Mesendoderm (in vitro differentiated cells): Measurements from ENCODE around the gene FIBCD1.

Experiments
- DNase-seq: peaks from one replicate; pipeline ENCODE4 v3.0.0; 2013
- H2AK5ac ChIP-seq: 2 replicates; pipeline ENCODE4 v1.6.1; 2013; ENCODE audit warnings: low read length, inconsistent platforms
- H2BK120ac ChIP-seq: 2 replicates; pipeline ENCODE4 v1.6.1; 2013; ENCODE audit warnings: low read depth, mild to moderate bottlenecking, low read length, moderate library complexity, mixed read lengths
- H2BK15ac ChIP-seq: replicated peaks from 2 replicates; pipeline ENCODE4 v1.6.1; 2013; ENCODE audit warnings: low read depth, mild to moderate bottlenecking, moderate library complexity
- H2BK5ac ChIP-seq: 2 replicates; pipeline ENCODE4 v1.6.1; 2013; ENCODE audit warnings: low read length, inconsistent platforms
- H3K18ac ChIP-seq: 2 replicates; pipeline ENCODE4 v1.6.1; 2013; ENCODE audit warnings: mild to moderate bottlenecking, low read length, mixed read lengths
- H3K23ac ChIP-seq: one replicate; pipeline ENCODE4 v1.6.1; 2013; ENCODE audit warnings: low read length
- H3K27ac ChIP-seq: 2 replicates; pipeline ENCODE4 v1.5.1; 2013; ENCODE audit warnings: low read depth, mild to moderate bottlenecking, inconsistent platforms, low read length, moderate library complexity
- H3K27me3 ChIP-seq: 2 replicates; pipeline ENCODE4 v1.6.1; 2013; ENCODE audit warnings: low read length, control low read depth, mild to moderate bottlenecking, inconsistent platforms; ENCODE audit not compliant: insufficient read depth, poor library complexity
- H3K36me3 ChIP-seq: 2 replicates; pipeline ENCODE4 v1.6.1; 2013; ENCODE audit warnings: low read length, inconsistent platforms; ENCODE audit not compliant: control insufficient read depth, insufficient read depth
- H3K4ac ChIP-seq: one replicate; pipeline ENCODE4 v1.6.1; 2013; ENCODE audit warnings: low read depth, mild to moderate bottlenecking, low read length, moderate library complexity
- H3K4me1 ChIP-seq: 2 replicates; pipeline ENCODE4 v1.6.1; 2013; ENCODE audit warnings: low read depth, low read length, inconsistent platforms; ENCODE audit not compliant: control insufficient read depth
- H3K4me2 ChIP-seq: 2 replicates; pipeline ENCODE4 v1.6.1; 2013; ENCODE audit warnings: low read length
- H3K4me3 ChIP-seq: 2 replicates; pipeline ENCODE4 v1.5.1; 2013; ENCODE audit warnings: mild to moderate bottlenecking, low read length
- H3K56ac ChIP-seq: one replicate; pipeline ENCODE4 v1.6.1; 2013; ENCODE audit warnings: low read length
- H3K79me1 ChIP-seq: 2 replicates; pipeline ENCODE4 v1.6.1; 2013; ENCODE audit warnings: low read length, inconsistent platforms
- H3K79me2 ChIP-seq: 2 replicates; pipeline ENCODE4 v1.6.1; 2013; ENCODE audit warnings: mild to moderate bottlenecking, low read length; ENCODE audit not compliant: control insufficient read depth, insufficient read depth
- H3K9ac ChIP-seq: 2 replicates; pipeline ENCODE4 v1.6.1; 2013; ENCODE audit warnings: low read length, inconsistent platforms
- H4K5ac ChIP-seq: one replicate; pipeline ENCODE4 v1.6.1; 2013; ENCODE audit warnings: low read length
- H4K8ac ChIP-seq: one replicate; pipeline ENCODE4 v1.6.1; 2013; ENCODE audit warnings: low read depth, mild to moderate bottlenecking, control low read depth, low read length, moderate library complexity
- WGBS: extraction: QIAGEN DNeasy Blood & Tissue Kit; methylation state at CpG from one replicate; pipeline ENCODE4 v1.1.7; 2013; ENCODE audit warnings: low lambda C conversion rate, missing lambda C conversion rate; ENCODE audit not compliant: insufficient coverage; ENCODE audit errors: extremely low coverage; 5-methylcytosine and 5-hydroxymethylcytosine counted together

FIBCD1 gene

DNA sequence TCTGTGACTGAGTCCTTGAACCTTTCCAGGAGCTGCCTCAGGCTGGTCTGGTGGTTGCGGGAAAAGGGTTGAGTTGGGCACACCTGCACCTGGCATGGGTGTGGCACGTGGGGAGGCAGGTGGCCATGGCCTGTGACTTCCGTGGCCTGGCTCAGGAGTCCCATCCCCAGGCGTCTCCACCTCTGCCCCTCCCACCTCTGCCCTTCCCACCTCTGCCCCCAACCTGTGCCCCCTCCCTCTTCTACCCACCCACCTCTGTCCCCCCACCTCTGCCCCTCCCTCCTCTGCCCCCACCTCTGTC is 40.5 kb downstream of the FIBCD1 start:
- Histone ChIP-seq H4K8ac (no peak overlapping the region), H3K27ac (no peak overlapping the region), H3K23ac (no peak overlapping the region), H2BK120ac (no peak overlapping the region), H3K56ac (no peak overlapping the region), H3K4ac (no peak overlapping the region), H4K5ac (no peak overlapping the region), H3K4me2 (no peak overlapping the region), H3K18ac (no peak overlapping the region), H2BK15ac (no peak overlapping the region), H2BK5ac (no peak overlapping the region), H3K36me3 (no peaks in the 10 kb centered on the region), H3K79me1 (no peaks in the 10 kb centered on the region), H3K4me3 (no peak overlapping the region), H3K27me3 (no peaks in the 10 kb centered on the region), H2AK5ac (no peak overlapping the region), H3K9ac (no peak overlapping the region), H3K4me1 (no peaks in the 10 kb centered on the region), H3K79me2 (no peaks in the 10 kb centered on the region)
- DNase-seq: no peak
- WGBS: no CpG with 5 or more reads among the region's 4 CpGs

GRCh38 chr9:130897848-130898551 is 41.0 kb downstream of the FIBCD1 start:
- no peak for DNase-seq

GRCh38 chr9:130897105-130897751 is 41.8 kb downstream of the FIBCD1 start:
- Histone ChIP-seq H3K18ac (no peak overlapping the region), H4K5ac (no peak overlapping the region), H2AK5ac (no peak overlapping the region), H4K8ac (no peak overlapping the region), H3K4me1 (no peaks in the 10 kb centered on the region), H3K79me1 (no peaks in the 10 kb centered on the region), H2BK5ac (no peak overlapping the region), H3K4me3 (no peak overlapping the region), H3K79me2 (no peaks in the 10 kb centered on the region), H3K4me2 (no peak overlapping the region), H3K27ac (no peak overlapping the region), H2BK15ac (no peak overlapping the region), H3K23ac (no peak overlapping the region), H3K27me3 (no peaks in the 10 kb centered on the region), H3K56ac (no peak overlapping the region), H3K36me3 (no peaks in the 10 kb centered on the region), H2BK120ac (no peak overlapping the region), H3K4ac (no peak overlapping the region), H3K9ac (no peak overlapping the region)
- WGBS: no CpG with 5 or more reads among the region's 16 CpGs
- no peak for DNase-seq

More at GRCh38 chr9:130897848-130898551, 41.0 kb downstream of the FIBCD1 start:
- H2BK5ac ChIP-seq: no peak overlapping the region
- no peaks in the 10 kb centered on the region for H3K4me1 ChIP-seq
- H3K4me3 ChIP-seq: no peak overlapping the region
- H3K9ac ChIP-seq: no peak overlapping the region
- H3K56ac ChIP-seq: no peak overlapping the region
- no peaks in the 10 kb centered on the region for H3K36me3 ChIP-seq
- no peak overlapping the region for H3K4ac ChIP-seq
- H4K5ac ChIP-seq: no peak overlapping the region
- H2BK120ac ChIP-seq: no peak overlapping the region
- H2AK5ac ChIP-seq: no peak overlapping the region
- no peak overlapping the region for H3K23ac ChIP-seq
- no peak overlapping the region for H4K8ac ChIP-seq
- no peak overlapping the region for H3K18ac ChIP-seq
- no peak overlapping the region for H3K27ac ChIP-seq
- H3K79me2 ChIP-seq: no peaks in the 10 kb centered on the region
- WGBS: no CpG with 5 or more reads among the region's 29 CpGs
- no peak overlapping the region for H2BK15ac ChIP-seq
- no peaks in the 10 kb centered on the region for H3K79me1 ChIP-seq
- no peaks in the 10 kb centered on the region for H3K27me3 ChIP-seq
- no peak overlapping the region for H3K4me2 ChIP-seq

DNA sequence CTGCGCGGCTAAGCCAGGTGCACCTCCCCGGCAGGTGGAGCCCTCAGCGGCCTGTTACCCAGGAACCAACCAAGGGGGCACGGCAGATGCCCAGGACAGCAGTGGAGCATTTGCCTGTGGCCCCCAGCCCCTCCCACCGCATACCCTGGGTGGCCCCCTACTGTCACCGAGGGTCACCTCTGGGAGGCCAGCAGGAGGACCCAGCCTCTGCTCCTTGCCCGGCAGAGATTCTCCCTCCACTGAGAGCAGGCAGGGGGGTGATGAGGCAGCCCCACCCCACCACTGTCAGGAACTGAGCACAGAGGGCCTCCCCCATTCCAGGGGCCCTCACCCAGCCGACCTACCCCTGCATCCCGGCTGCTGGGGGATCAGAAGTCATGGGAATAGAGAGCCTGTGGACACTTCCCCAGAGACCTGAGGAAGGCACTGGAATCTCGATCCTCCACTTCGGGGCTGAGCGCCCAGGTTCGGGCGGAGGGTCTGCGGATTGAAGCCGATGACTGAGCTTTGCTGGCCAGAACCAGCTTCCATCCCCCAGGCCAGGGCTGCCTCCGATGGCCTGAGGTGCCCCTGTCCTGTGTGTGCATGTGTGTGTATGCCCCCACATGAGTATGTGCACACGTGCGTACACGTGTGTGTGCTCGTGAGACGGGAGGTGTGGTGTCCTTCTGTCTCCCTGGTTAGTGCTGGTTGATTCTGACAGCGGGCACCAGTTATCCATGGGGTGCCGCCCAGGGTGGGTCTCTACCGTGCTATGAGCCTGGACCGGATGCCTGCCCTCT is 42.6 kb downstream of the FIBCD1 start, which contains the start of gene QRFP:
TSS of gene QRFP (minus strand) at position 580 of the 782 bp plus-strand sequence. CDS start 2,974 bp downstream, outside the sequence.
- Histone ChIP-seq H2AK5ac (no peak within 1 kb of the TSS), H3K27ac (no peak within 1 kb of the TSS), H3K9ac (no peak within 1 kb of the TSS), H3K56ac (no peak within 1 kb of the TSS), H3K4ac (no peak within 1 kb of the TSS), H3K4me3 (no peak within 1 kb of the TSS), H3K4me2 (no peak within 1 kb of the TSS), H4K8ac (no peak within 1 kb of the TSS), H3K27me3 (no peaks in the 10 kb centered on the region), H2BK5ac (no peak within 1 kb of the TSS), H3K79me2 (no peaks in the 10 kb centered on the region), H4K5ac (no peak within 1 kb of the TSS), H3K79me1 (no peaks in the 10 kb centered on the region), H3K18ac (no peak within 1 kb of the TSS), H2BK120ac (no peak within 1 kb of the TSS), H3K4me1 (no peaks in the 10 kb centered on the region), H3K23ac (no peak within 1 kb of the TSS), H3K36me3 (no peaks in the 10 kb centered on the region), H2BK15ac (no peak within 1 kb of the TSS)
- DNase-seq: no peak
- no CpG with 5 or more reads among the region's 27 CpGs for WGBS

DNA sequence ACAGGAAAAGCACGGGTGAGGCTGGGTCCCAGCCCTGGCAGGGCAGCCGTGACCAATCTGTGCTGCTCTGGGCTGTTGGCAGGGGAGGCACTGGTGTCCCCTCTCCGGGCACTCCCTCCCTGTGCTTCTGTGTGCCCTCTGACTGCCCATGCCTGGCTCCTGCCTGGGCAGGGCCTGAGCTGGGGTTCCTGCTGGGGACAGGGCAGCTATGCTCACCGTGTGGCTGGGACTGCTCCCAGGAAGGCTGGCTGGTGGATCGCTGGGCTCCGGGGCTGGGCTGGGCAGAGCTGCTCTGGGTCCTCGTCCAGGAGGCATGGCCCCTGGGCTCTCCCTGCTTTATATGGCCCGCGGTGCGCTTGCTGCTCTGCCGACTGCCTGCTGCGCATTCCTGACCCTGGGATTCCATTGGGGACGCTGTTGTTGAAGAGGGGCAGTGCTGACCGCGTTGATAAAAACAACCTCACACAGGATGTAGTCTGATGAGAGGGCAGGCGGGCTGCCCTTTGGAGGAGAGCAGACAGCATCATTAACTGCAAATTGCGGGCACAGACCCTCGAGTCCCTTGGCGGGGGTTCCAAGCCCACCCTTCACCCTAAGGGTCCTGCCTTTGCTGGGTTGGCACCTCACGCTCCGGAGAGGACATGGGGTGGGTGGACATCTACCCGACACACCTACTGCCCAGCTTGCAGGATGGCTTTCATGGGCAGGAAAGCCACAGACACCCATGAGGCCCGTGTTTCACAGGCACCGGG is 43.4 kb downstream of the FIBCD1 start:
- H3K23ac ChIP-seq: no peak overlapping the region
- H3K36me3 ChIP-seq: no peaks in the 10 kb centered on the region
- no peak overlapping the region for H3K4ac ChIP-seq
- no peaks in the 10 kb centered on the region for H3K4me1 ChIP-seq
- H2BK120ac ChIP-seq: no peak overlapping the region
- no peak overlapping the region for H3K4me2 ChIP-seq
- no peak overlapping the region for H4K5ac ChIP-seq
- no peak overlapping the region for H2BK15ac ChIP-seq
- no peak overlapping the region for H2AK5ac ChIP-seq
- H3K79me2 ChIP-seq: no peaks in the 10 kb centered on the region
- H3K4me3 ChIP-seq: no peak overlapping the region
- no peak overlapping the region for H3K27ac ChIP-seq
- H3K27me3 ChIP-seq: no peaks in the 10 kb centered on the region
- no peak overlapping the region for H3K9ac ChIP-seq
- DNase-seq: peak; percentile 28
- H3K18ac ChIP-seq: no peak overlapping the region
- H2BK5ac ChIP-seq: no peak overlapping the region
- no peaks in the 10 kb centered on the region for H3K79me1 ChIP-seq
- no peak overlapping the region for H4K8ac ChIP-seq
- H3K56ac ChIP-seq: no peak overlapping the region
- no CpG with 5 or more reads among the region's 24 CpGs for WGBS
